ENCODE measurements around the gene OR8H1. TPM values are rescaled to one million over a fixed set of nuclear protein-coding genes. Genes with fewer than 3 reads are reported as not detected.

The OR8H1 gene
- polyA plus RNA-seq, 1 of the 3 experiments (the other 2 are of a cell fraction), result not detected

- 14% methylated on average over 7 of the region's 34 CpGs for WGBS (ENCODE audit: low lambda C conversion rate)
- Histone ChIP-seq H2AFZ (ENCODE audit: low read depth) (peak overlapping the region; percentile 78), H3K9me2 (no peaks in the 10 kb centered on the region), H3F3A (replicated peaks; ENCODE audit: insufficient read depth) (no peaks in the 10 kb centered on the region), H4K20me1 (ENCODE audit: insufficient read depth) (no peaks in the 10 kb centered on the region), H3K4me2 (peak overlapping the region; percentile 75), H3K9me3 (no peaks in the 10 kb centered on the region), H3K27ac (ENCODE audit: low read depth in 2 of 2, low read length in 1 of 2) (no peak overlapping the region), H3K4me3 (ENCODE audit: low read depth in 2 of 2, low read length in 1 of 2) (peak overlapping the region; percentile 37 to 52), H3K27me3 (ENCODE audit: insufficient read depth) (no peaks in the 10 kb centered on the region), H3K9ac (no peak overlapping the region), H3K4me1 (ENCODE audit: control insufficient read depth in 1 of 2, insufficient read depth in 2 of 2, low read depth in 1 of 2, low read length in 1 of 2) (no peaks in the 10 kb centered on the region), H3K36me3 (replicated peaks in 1 of 2; ENCODE audit: control insufficient read depth in 1 of 2, insufficient read depth in 2 of 2, low read length in 1 of 2) (no peaks in the 10 kb centered on the region), H3K79me2 (ENCODE audit: insufficient read depth) (no peaks in the 10 kb centered on the region)
- POLR2A ChIA-PET, result no interaction called here
- DNase-seq, result peak; percentile 45
- TF ChIP-seq FOXJ3 (CRISPR knock-in tag; IDR thresholded peaks at IDR 0.05) (no peak), GABPA (IDR thresholded peaks at IDR 0.05; ENCODE audit: low read depth) (peak; percentile 56), TCF12 (IDR thresholded peaks at IDR 0.05) (no peak)
- CTCF ChIA-PET, result no interaction called here
These were observed 39.9 kb upstream of the OR8H1 start for GRCh38 chr11:56331861-56332491.

- DNase-seq, result no peak
- H2AFZ ChIP-seq (ENCODE audit: low read depth), result no peak within 1 kb of the TSS
- H3K79me2 ChIP-seq (ENCODE audit: insufficient read depth), result no peaks in the 10 kb centered on the region
- no peaks in the 10 kb centered on the region for H3K9me2 ChIP-seq
- H3K27ac ChIP-seq (ENCODE audit: low read depth in 2 of 2, low read length in 1 of 2), result no peak within 1 kb of the TSS
- H3K27me3 ChIP-seq (ENCODE audit: insufficient read depth), result no peaks in the 10 kb centered on the region
- CTCF ChIA-PET, result no interaction called here
- H3K9me3 ChIP-seq, result no peaks in the 10 kb centered on the region
- H3K4me3 ChIP-seq (ENCODE audit: low read depth in 2 of 2, low read length in 1 of 2), result no peak within 1 kb of the TSS
- H3K4me2 ChIP-seq, result no peak within 1 kb of the TSS
- H4K20me1 ChIP-seq (ENCODE audit: insufficient read depth), result no peaks in the 10 kb centered on the region
- H3F3A ChIP-seq (replicated peaks; ENCODE audit: insufficient read depth), result no peaks in the 10 kb centered on the region
- no peak for TF ChIP-seq FOXM1 (IDR thresholded peaks at IDR 0.05; ENCODE audit: low read depth)
- no peak for TF ChIP-seq EP300 (IDR thresholded peaks at IDR 0.05; ENCODE audit: borderline replicate concordance in 1 of 2, low read depth in 1 of 2, low read length in 1 of 2)
- TF ChIP-seq RXRA (IDR thresholded peaks at IDR 0.05; ENCODE audit: borderline replicate concordance, low read depth), result no peak
- TF ChIP-seq NRF1 (IDR thresholded peaks at IDR 0.05; ENCODE audit: low read depth, low read length), result no peak
- TF ChIP-seq EZH2phosphoT487 (IDR thresholded peaks at IDR 0.05; ENCODE audit: borderline replicate concordance, low read depth), result no peak
- no peak for TF ChIP-seq RCOR1 (IDR thresholded peaks at IDR 0.05; ENCODE audit: low read length)
- TF ChIP-seq YY1 (IDR thresholded peaks at IDR 0.05; ENCODE audit: low read depth), result no peak
- TF ChIP-seq MAX (IDR thresholded peaks at IDR 0.05; ENCODE audit: low read depth), result no peak
- H3K36me3 ChIP-seq (replicated peaks in 1 of 2; ENCODE audit: control insufficient read depth in 1 of 2, insufficient read depth in 2 of 2, low read length in 1 of 2), result no peaks in the 10 kb centered on the region
- no peak within 1 kb of the TSS for H3K9ac ChIP-seq
- POLR2A ChIA-PET, result no interaction called here
- H3K4me1 ChIP-seq (ENCODE audit: control insufficient read depth in 1 of 2, insufficient read depth in 2 of 2, low read depth in 1 of 2, low read length in 1 of 2), result no peaks in the 10 kb centered on the region
These were observed 22.8 kb upstream of the OR8H1 start, which contains the start of gene OR8K3 for GRCh38 chr11:56314844-56315243. TSS of gene OR8K3 (plus strand) at chr11:56315144. CDS start at chr11:56318307, 3,163 bp downstream.

- no peak for DNase-seq
- Histone ChIP-seq H3K79me2 (ENCODE audit: insufficient read depth) (no peaks in the 10 kb centered on the region), H3K4me3 (ENCODE audit: low read depth in 2 of 2, low read length in 1 of 2) (no peak overlapping the region), H4K20me1 (ENCODE audit: insufficient read depth) (no peaks in the 10 kb centered on the region), H3K9ac (no peak overlapping the region), H3K27ac (ENCODE audit: low read depth in 2 of 2, low read length in 1 of 2) (no peak overlapping the region), H3K27me3 (ENCODE audit: insufficient read depth) (no peaks in the 10 kb centered on the region), H3K9me2 (no peaks in the 10 kb centered on the region), H2AFZ (ENCODE audit: low read depth) (no peak overlapping the region), H3K9me3 (no peaks in the 10 kb centered on the region), H3K36me3 (replicated peaks in 1 of 2; ENCODE audit: control insufficient read depth in 1 of 2, insufficient read depth in 2 of 2, low read length in 1 of 2) (no peaks in the 10 kb centered on the region), H3F3A (replicated peaks; ENCODE audit: insufficient read depth) (no peaks in the 10 kb centered on the region), H3K4me1 (ENCODE audit: control insufficient read depth in 1 of 2, insufficient read depth in 2 of 2, low read depth in 1 of 2, low read length in 1 of 2) (no peaks in the 10 kb centered on the region), H3K4me2 (no peak overlapping the region)
- POLR2A ChIA-PET, result no interaction called here
- 0% methylated on average over 3 of the region's 3 CpGs for WGBS (ENCODE audit: low lambda C conversion rate)
- CTCF ChIA-PET, result no interaction called here
- TF ChIP-seq JUND (IDR thresholded peaks at IDR 0.05) (no peak), REST (IDR thresholded peaks at IDR 0.05; ENCODE audit: low read depth, low read length) (no peak), IRF3 (IDR thresholded peaks at IDR 0.05; ENCODE audit: low read depth, low read length) (no peak), YY1 (IDR thresholded peaks at IDR 0.05; ENCODE audit: low read depth) (no peak), USF1 (IDR thresholded peaks at IDR 0.05; ENCODE audit: borderline replicate concordance, low read depth) (no peak), MXI1 (IDR thresholded peaks at IDR 0.05; ENCODE audit: low read depth, low read length) (no peak), EZH2phosphoT487 (IDR thresholded peaks at IDR 0.05; ENCODE audit: borderline replicate concordance, low read depth) (no peak), RCOR1 (IDR thresholded peaks at IDR 0.05; ENCODE audit: low read length) (no peak)
These were observed 15.8 kb upstream of the OR8H1 start for GRCh38 chr11:56307836-56308235.

Data from SK-N-SH (cell line).